Panc1 (cell line): ENCODE results near the gene RAB3B. TPM values are rescaled to one million over a fixed set of nuclear protein-coding genes. Genes with fewer than 3 reads are reported as not detected.
"Not testable (repeated sequence)": the region's sequence is repeated elsewhere in the genome, so short reads cannot be mapped to it uniquely, and the experiment has no call there.

Experiments used
- ATAC-seq: fragments of 200-7000 bp; cut with Tn5 transposase; 2 replicates; pipeline ENCODE4 v1.9.1; 2020; ENCODE audit warnings: mild to moderate bottlenecking, moderate library complexity
- BruUV-seq: library from RNA; stranded (reverse); fragments of 400-500 nt; replicated peaks from 2 replicates; lab custom pipeline; 2021; lab: Mats Ljungman, UMichigan
- CTCF ChIA-PET: fragments of 300-600 bp; sonication (Branson Sonifier 250); formaldehyde crosslinking; loops from one replicate; lab custom pipeline; 2022; ENCODE audit warnings: antibody characterized with exemption; lab: Charles Lee
- POLR2A ChIA-PET: fragments of 300-600 bp; sonication (Branson Sonifier 250); formaldehyde crosslinking; loops from one replicate; lab custom pipeline; 2022; ENCODE audit warnings: antibody characterized with exemption; lab: Charles Lee
- DNase-seq: peaks from one replicate; pipeline ENCODE4 v3.0.0-alpha.2; 2010; ENCODE audit warnings: low read depth, low spot score
- H3K27ac ChIP-seq: 2 replicates; pipeline ENCODE4 v1.5.1; 2011; ENCODE audit warnings: mild to moderate bottlenecking, low read length, inconsistent platforms
- H3K27me3 ChIP-seq: fragments of 200-500 bp; sonication (Bioruptor generic); 2 replicates; pipeline ENCODE4 v1.6.0; 2014; ENCODE audit warnings: low read length, inconsistent platforms; ENCODE audit not compliant: control insufficient read depth, insufficient read depth
- H3K36me3 ChIP-seq: fragments of 200-500 bp; sonication (Bioruptor generic); 2 replicates; pipeline ENCODE4 v1.5.1; 2014; ENCODE audit warnings: inconsistent platforms, mild to moderate bottlenecking, low read length, moderate library complexity; ENCODE audit not compliant: control insufficient read depth, insufficient read depth
- H3K4me1 ChIP-seq: 2 replicates; pipeline ENCODE4 v1.5.1; 2011; ENCODE audit warnings: inconsistent platforms, mild to moderate bottlenecking, low read length, moderate library complexity; ENCODE audit not compliant: control insufficient read depth, insufficient read depth
- H3K4me3 ChIP-seq, 2 experiments: 2 replicates each; pipeline ENCODE4 v1.5.1; 2011 to 2012; ENCODE audit warnings: low read depth in 2 of 2, low read length in 2 of 2, mild to moderate bottlenecking in 2 of 2, inconsistent platforms in 1 of 2, moderate library complexity in 1 of 2
- H3K9me3 ChIP-seq: fragments of 200-500 bp; sonication (Bioruptor generic); 2 replicates; pipeline ENCODE4 v1.5.1; 2014; ENCODE audit warnings: low read depth, mild to moderate bottlenecking, inconsistent platforms, low read length, moderate library complexity; ENCODE audit not compliant: control insufficient read depth, insufficient read depth
- POLR2AphosphoS5 ChIP-seq: IDR thresholded peaks from 2 replicates; pipeline ENCODE4 v1.6.1; 2012; ENCODE audit warnings: mild to moderate bottlenecking, low read depth, low read length, moderate library complexity
- SIN3A ChIP-seq: IDR thresholded peaks from 2 replicates; pipeline ENCODE4 v1.6.1; 2012; ENCODE audit warnings: low read depth, mild to moderate bottlenecking, low read length, moderate library complexity, borderline replicate concordance; ENCODE audit not compliant: insufficient read depth
- TCF7L2 ChIP-seq: IDR thresholded peaks from 2 replicates; pipeline ENCODE4 v1.6.1; 2011; ENCODE audit warnings: mild to moderate bottlenecking, low read depth, low read length, inconsistent platforms
- in situ Hi-C: cut with HindIII; loops from 2 replicates; pipeline ENCODE4 v1.10.0; 2016; ENCODE audit warnings: low sequenced_read_pairs, low pct_unique_long_range_greater_than_20kb
- intact Hi-C: fragments of 100-400 bp; cut with micrococcal nuclease; formaldehyde crosslinking; loops from one replicate; pipeline ENCODE4 v1.10.0; 2022; ENCODE audit not compliant: unreplicated experiment
- total RNA-seq: library from RNA; stranded (reverse); gene quantifications from one replicate; pipeline ENCODE4 v1.2.1, GENCODE V29; 2021; ENCODE audit not compliant: unreplicated experiment
- TF ChIP-seq, protein P1 (sequence below), 2 experiments: IDR thresholded peaks; 2 replicates each; pipeline ENCODE4 v1.6.1; 2011 to 2012; ENCODE audit warnings: low read depth in 2 of 2, control low read depth in 1 of 2, low read length in 1 of 2, mild to moderate bottlenecking in 1 of 2, moderate library complexity in 1 of 2; ENCODE audit not compliant: insufficient read depth in 1 of 2
- TF ChIP-seq, protein P2 (sequence below): fragments of 450-650 bp; IDR thresholded peaks from 2 replicates; pipeline ENCODE4 v1.5.1; 2017; ENCODE audit warnings: mild to moderate bottlenecking

RAB3B gene
- total RNA-seq, 1 experiment from 2014 or later, result 1.2 TPM

DNA sequence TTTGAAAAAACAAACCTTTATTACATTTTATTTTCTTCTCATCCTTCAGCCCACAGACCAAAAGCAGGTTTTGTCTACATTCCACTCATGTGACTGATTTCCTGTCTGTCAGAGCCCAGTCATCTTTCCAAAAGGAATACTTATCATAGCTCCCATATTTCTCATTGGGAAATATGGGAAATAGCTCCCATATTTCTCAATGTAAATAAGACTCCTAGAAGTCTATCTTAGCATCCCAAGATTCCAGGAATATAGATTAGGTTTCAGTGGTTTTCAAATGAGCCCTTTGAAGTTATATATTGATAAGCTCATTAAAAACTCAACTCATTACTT, 92.8 kb downstream of the RAB3B start:
- intact Hi-C loops (loop anchor here (1.0 kb wide), 1 partner anchor 105 kb away; no protein-coding TSS in a partner anchor), in situ Hi-C loops (no loop called here)
- ChIA-PET POLR2A (interaction anchor here (0.5 kb wide), 1 partner anchor 156 kb away, joined by 3 read pairs; no protein-coding TSS in a partner anchor), CTCF (no interaction called here)
- H3K27me3 ChIP-seq, result no peaks in the 10 kb centered on the region
- H3K4me3 ChIP-seq, result no peak overlapping the region
- TF ChIP-seq SIN3A (no peak), TCF7L2 (no peak), POLR2AphosphoS5 (no peak)
- TF ChIP-seq, protein P1, sequence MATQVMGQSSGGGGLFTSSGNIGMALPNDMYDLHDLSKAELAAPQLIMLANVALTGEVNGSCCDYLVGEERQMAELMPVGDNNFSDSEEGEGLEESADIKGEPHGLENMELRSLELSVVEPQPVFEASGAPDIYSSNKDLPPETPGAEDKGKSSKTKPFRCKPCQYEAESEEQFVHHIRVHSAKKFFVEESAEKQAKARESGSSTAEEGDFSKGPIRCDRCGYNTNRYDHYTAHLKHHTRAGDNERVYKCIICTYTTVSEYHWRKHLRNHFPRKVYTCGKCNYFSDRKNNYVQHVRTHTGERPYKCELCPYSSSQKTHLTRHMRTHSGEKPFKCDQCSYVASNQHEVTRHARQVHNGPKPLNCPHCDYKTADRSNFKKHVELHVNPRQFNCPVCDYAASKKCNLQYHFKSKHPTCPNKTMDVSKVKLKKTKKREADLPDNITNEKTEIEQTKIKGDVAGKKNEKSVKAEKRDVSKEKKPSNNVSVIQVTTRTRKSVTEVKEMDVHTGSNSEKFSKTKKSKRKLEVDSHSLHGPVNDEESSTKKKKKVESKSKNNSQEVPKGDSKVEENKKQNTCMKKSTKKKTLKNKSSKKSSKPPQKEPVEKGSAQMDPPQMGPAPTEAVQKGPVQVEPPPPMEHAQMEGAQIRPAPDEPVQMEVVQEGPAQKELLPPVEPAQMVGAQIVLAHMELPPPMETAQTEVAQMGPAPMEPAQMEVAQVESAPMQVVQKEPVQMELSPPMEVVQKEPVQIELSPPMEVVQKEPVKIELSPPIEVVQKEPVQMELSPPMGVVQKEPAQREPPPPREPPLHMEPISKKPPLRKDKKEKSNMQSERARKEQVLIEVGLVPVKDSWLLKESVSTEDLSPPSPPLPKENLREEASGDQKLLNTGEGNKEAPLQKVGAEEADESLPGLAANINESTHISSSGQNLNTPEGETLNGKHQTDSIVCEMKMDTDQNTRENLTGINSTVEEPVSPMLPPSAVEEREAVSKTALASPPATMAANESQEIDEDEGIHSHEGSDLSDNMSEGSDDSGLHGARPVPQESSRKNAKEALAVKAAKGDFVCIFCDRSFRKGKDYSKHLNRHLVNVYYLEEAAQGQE (IDR thresholded peaks at IDR 0.05; ENCODE audit: insufficient read depth in 1 of 2, low read depth in 2 of 2, low read length in 1 of 2), result no peak
- TF ChIP-seq, protein P2, sequence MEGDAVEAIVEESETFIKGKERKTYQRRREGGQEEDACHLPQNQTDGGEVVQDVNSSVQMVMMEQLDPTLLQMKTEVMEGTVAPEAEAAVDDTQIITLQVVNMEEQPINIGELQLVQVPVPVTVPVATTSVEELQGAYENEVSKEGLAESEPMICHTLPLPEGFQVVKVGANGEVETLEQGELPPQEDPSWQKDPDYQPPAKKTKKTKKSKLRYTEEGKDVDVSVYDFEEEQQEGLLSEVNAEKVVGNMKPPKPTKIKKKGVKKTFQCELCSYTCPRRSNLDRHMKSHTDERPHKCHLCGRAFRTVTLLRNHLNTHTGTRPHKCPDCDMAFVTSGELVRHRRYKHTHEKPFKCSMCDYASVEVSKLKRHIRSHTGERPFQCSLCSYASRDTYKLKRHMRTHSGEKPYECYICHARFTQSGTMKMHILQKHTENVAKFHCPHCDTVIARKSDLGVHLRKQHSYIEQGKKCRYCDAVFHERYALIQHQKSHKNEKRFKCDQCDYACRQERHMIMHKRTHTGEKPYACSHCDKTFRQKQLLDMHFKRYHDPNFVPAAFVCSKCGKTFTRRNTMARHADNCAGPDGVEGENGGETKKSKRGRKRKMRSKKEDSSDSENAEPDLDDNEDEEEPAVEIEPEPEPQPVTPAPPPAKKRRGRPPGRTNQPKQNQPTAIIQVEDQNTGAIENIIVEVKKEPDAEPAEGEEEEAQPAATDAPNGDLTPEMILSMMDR, result no peak
- ATAC-seq (peak; percentile 69), DNase-seq (peak; percentile 78)
- no TSS peak for BruUV-seq
- no peak overlapping the region for H3K27ac ChIP-seq
- no peaks in the 10 kb centered on the region for H3K36me3 ChIP-seq
- peaks cover 3% of the 10 kb centered on the region; the same call in 1 of the 2 replicates for H3K4me1 ChIP-seq
- H3K9me3 ChIP-seq, result no peaks in the 10 kb centered on the region

DNA sequence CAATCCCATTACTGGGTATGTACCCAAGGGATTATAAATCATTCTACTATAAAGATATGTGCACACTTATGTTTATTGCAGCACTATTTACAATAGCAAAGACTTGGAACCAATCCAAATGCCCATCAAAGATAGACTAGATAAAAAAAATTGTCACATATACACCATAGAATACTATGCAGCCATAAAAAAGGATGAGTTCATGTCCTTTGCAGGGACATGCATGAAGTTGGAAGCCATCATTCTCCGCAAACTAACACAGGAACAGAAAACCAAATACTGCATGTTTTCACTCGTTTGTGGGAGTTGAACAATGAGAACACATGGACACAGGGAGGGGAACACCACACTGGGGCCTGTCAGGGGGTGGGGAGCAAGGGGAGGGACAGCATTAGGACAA, 95.8 kb downstream of the RAB3B start:
- H3K9me3 ChIP-seq, H3K4me3 ChIP-seq, H3K27ac ChIP-seq, DNase-seq, H3K27me3 ChIP-seq, BruUV-seq, POLR2A ChIA-PET, H3K36me3 ChIP-seq, H3K4me1 ChIP-seq, in situ Hi-C loops, CTCF ChIA-PET, intact Hi-C loops, ATAC-seq: not testable (repeated sequence)

DNA sequence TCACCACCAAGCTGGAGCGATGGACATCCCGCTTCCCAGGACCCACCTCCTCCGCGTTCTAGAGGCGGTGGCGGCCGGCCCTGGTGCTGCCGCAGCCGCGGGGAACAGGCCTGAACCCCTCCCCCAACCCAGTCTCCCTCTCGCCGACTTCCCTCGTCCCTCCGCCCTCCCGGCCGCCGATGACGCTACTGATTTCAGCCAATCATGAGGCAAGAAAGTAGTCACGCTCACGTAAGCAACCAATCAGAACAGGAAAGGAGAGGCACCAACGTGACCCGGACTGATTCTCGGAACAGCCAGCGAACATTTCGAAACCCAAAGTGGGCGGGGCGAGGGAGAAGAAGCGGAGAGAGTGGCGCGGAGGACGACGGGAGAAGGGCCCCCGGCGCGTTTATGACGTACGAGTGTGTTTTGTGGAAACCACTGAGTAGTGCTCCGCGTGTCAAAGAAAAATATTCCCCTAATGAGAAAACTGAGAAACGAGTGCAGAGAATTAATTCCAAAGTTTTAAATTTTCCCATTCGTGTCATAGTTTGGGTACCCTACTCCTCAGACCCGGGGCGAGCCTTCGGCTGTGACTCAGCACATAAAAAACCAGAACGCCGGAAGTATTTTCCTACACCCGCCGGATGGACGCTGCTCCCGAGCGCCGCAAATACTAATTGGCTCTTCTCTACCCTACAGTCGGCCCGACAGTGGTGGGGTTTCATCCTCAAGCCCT, 111.7 kb downstream of the RAB3B start, which contains the start of gene NRDC:
TSS of gene NRDC (minus strand) at position 112 of the 721 bp plus-strand sequence. CDS start 112 bp downstream, outside the sequence.
- BruUV-seq, result no TSS peak
- Histone ChIP-seq H3K27ac (peak within 1 kb of the TSS; percentile 99), H3K27me3 (no peaks in the 10 kb centered on the region), H3K36me3 (peaks cover 4% of the 10 kb centered on the region; the same call in 1 of the 2 replicates), H3K4me3 (peak within 1 kb of the TSS; percentile 92 to 94), H3K4me1 (peaks cover 25% of the 10 kb centered on the region), H3K9me3 (no peaks in the 10 kb centered on the region)
- ChIA-PET CTCF (no interaction called here), POLR2A (interaction anchor here (0.6 kb wide), 1 partner anchor 111 kb away, joined by 5 read pairs; no protein-coding TSS in a partner anchor)
- TF ChIP-seq SIN3A (0 out of 2 replicates have a peak, but pooled peaks have one; percentile 7), TCF7L2 (peak; percentile 44; the same call in 1 of the 2 replicates), POLR2AphosphoS5 (peak; percentile 76; the same call in 1 of the 2 replicates)
- TF ChIP-seq, protein P1 (IDR thresholded peaks at IDR 0.05; ENCODE audit: insufficient read depth in 1 of 2, low read depth in 2 of 2, low read length in 1 of 2), result no peak
- in situ Hi-C loops (no loop called here), intact Hi-C loops (no loop called here)
- ATAC-seq (peak; percentile 94), DNase-seq (peak; percentile 99)
